WTC11 (cell line): ENCODE results near the gene MAP3K7.

Experiments used
- CREB1 ChIP-seq: sonication (generic); formaldehyde crosslinking; IDR thresholded peaks from 2 replicates; pipeline ENCODE4 v1.8.0; 2023; ENCODE audit warnings: mild to moderate bottlenecking, missing genetic modification reagents
- NR3C1 ChIP-seq: sonication (generic); formaldehyde crosslinking; conservative IDR thresholded peaks from 2 replicates; pipeline ENCODE4 v1.8.1; 2023; ENCODE audit warnings: low read depth, mild to moderate bottlenecking, missing genetic modification reagents
- TF ChIP-seq, protein P1 (sequence below): fragments of 200-600 bp; IDR thresholded peaks from 2 replicates; pipeline ENCODE4 v1.8.0; 2022; ENCODE audit warnings: antibody characterized with exemption
- TF ChIP-seq, protein P2 (sequence below): sonication (generic); formaldehyde crosslinking; IDR thresholded peaks from 2 replicates; pipeline ENCODE4 v1.8.0; 2023; ENCODE audit warnings: missing genetic modification reagents

DNA sequence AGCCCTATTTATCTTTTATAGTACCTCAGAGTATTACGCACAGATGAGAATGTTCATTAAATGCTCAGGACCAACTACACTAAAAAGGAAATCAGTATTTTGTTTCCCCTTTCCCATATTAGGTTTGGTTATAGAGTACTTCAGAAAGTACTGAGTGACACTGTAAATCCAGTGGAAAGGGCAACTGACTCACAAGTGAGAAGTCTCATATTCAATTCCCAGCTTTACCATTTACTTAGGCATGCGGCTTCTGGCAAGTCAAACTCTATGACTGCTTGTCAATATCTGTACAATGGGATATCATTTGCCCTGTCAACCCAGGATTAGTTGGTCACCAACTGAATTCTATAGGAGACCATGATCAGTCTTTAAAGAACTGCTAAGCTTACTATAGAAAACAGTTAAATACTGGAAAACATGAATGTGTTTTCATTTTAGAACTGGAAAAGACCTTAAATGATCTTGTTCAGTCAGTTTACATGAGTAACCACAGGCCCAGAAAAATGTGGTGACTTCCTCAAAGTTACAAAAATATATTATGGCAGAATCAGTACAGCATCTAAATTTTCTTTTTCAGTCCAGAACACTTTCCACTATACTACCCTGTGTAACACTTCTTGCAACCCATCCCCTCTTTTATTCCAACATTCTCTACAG, 3.6 kb downstream of the MAP3K7 start:
- TF ChIP-seq, protein P1, sequence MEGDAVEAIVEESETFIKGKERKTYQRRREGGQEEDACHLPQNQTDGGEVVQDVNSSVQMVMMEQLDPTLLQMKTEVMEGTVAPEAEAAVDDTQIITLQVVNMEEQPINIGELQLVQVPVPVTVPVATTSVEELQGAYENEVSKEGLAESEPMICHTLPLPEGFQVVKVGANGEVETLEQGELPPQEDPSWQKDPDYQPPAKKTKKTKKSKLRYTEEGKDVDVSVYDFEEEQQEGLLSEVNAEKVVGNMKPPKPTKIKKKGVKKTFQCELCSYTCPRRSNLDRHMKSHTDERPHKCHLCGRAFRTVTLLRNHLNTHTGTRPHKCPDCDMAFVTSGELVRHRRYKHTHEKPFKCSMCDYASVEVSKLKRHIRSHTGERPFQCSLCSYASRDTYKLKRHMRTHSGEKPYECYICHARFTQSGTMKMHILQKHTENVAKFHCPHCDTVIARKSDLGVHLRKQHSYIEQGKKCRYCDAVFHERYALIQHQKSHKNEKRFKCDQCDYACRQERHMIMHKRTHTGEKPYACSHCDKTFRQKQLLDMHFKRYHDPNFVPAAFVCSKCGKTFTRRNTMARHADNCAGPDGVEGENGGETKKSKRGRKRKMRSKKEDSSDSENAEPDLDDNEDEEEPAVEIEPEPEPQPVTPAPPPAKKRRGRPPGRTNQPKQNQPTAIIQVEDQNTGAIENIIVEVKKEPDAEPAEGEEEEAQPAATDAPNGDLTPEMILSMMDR: no peak
- TF ChIP-seq NR3C1 (CRISPR knock-in tag) (no peak), CREB1 (CRISPR knock-in tag) (no peak)
- TF ChIP-seq, protein P2, sequence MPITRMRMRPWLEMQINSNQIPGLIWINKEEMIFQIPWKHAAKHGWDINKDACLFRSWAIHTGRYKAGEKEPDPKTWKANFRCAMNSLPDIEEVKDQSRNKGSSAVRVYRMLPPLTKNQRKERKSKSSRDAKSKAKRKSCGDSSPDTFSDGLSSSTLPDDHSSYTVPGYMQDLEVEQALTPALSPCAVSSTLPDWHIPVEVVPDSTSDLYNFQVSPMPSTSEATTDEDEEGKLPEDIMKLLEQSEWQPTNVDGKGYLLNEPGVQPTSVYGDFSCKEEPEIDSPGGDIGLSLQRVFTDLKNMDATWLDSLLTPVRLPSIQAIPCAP (CRISPR knock-in tag): no peak
